NT2/D1 (cell line): ENCODE data around the gene APOBEC3H.
"Not testable (repeated sequence)": the region's sequence is repeated elsewhere in the genome, so short reads cannot be mapped to it uniquely, and the experiment has no call there.

Experiments used
- SUZ12 ChIP-seq: IDR thresholded peaks from 2 replicates; pipeline ENCODE4 v1.6.1; 2011; ENCODE audit not compliant: insufficient read length, insufficient read depth; ENCODE audit errors: extremely low read depth
- YY1 ChIP-seq: IDR thresholded peaks from 2 replicates; pipeline ENCODE4 v1.6.1; 2011; ENCODE audit not compliant: insufficient read length, insufficient read depth
- ZNF274 ChIP-seq: IDR thresholded peaks from 2 replicates; pipeline ENCODE4 v1.6.1; 2011; ENCODE audit warnings: mild to moderate bottlenecking, low read depth, low read length

- TF ChIP-seq ZNF274, YY1, SUZ12: not testable (repeated sequence)
Measured at GRCh38 chr22:39077026-39077840, 19.8 kb upstream of the APOBEC3H start, which contains the start of gene APOBEC3G.
